Panc1 (cell line): Measurements from ENCODE around the gene MAP3K21.

Source experiments
- TCF7L2 ChIP-seq: IDR thresholded peaks from 2 replicates; pipeline ENCODE4 v1.6.1; 2011; ENCODE audit warnings: mild to moderate bottlenecking, low read depth, low read length, inconsistent platforms
- TF ChIP-seq, protein P1 (sequence below), 2 experiments: IDR thresholded peaks; 2 replicates each; pipeline ENCODE4 v1.6.1; 2011 to 2012; ENCODE audit warnings: low read depth in 2 of 2, control low read depth in 1 of 2, low read length in 1 of 2, mild to moderate bottlenecking in 1 of 2, moderate library complexity in 1 of 2; ENCODE audit not compliant: insufficient read depth in 1 of 2
- TF ChIP-seq, protein P2 (sequence below): fragments of 450-650 bp; IDR thresholded peaks from 2 replicates; pipeline ENCODE4 v1.5.1; 2017; ENCODE audit warnings: mild to moderate bottlenecking

DNA sequence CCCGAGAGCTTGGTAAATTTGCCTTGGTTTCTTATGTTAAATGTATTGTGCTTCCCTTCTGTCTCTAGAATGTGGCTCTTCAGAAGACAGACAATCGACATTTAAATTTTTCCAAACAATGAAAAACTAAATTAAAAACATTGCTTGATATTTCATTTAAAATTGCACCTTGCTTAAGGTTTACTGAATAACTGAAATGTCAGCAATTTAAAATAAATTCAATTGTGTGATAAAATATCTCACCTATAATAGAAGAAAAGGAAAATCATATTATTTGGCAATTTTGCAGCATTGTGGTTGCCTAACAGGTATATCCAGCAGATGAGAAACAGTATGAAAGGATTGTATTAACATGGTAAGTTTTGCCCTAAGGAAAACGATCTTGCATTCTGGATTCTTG, 56.5 kb downstream of the MAP3K21 start:
- TF ChIP-seq, protein P1, sequence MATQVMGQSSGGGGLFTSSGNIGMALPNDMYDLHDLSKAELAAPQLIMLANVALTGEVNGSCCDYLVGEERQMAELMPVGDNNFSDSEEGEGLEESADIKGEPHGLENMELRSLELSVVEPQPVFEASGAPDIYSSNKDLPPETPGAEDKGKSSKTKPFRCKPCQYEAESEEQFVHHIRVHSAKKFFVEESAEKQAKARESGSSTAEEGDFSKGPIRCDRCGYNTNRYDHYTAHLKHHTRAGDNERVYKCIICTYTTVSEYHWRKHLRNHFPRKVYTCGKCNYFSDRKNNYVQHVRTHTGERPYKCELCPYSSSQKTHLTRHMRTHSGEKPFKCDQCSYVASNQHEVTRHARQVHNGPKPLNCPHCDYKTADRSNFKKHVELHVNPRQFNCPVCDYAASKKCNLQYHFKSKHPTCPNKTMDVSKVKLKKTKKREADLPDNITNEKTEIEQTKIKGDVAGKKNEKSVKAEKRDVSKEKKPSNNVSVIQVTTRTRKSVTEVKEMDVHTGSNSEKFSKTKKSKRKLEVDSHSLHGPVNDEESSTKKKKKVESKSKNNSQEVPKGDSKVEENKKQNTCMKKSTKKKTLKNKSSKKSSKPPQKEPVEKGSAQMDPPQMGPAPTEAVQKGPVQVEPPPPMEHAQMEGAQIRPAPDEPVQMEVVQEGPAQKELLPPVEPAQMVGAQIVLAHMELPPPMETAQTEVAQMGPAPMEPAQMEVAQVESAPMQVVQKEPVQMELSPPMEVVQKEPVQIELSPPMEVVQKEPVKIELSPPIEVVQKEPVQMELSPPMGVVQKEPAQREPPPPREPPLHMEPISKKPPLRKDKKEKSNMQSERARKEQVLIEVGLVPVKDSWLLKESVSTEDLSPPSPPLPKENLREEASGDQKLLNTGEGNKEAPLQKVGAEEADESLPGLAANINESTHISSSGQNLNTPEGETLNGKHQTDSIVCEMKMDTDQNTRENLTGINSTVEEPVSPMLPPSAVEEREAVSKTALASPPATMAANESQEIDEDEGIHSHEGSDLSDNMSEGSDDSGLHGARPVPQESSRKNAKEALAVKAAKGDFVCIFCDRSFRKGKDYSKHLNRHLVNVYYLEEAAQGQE (IDR thresholded peaks at IDR 0.05; ENCODE audit: insufficient read depth in 1 of 2, low read depth in 2 of 2, low read length in 1 of 2) = no peak
- TF ChIP-seq, protein P2, sequence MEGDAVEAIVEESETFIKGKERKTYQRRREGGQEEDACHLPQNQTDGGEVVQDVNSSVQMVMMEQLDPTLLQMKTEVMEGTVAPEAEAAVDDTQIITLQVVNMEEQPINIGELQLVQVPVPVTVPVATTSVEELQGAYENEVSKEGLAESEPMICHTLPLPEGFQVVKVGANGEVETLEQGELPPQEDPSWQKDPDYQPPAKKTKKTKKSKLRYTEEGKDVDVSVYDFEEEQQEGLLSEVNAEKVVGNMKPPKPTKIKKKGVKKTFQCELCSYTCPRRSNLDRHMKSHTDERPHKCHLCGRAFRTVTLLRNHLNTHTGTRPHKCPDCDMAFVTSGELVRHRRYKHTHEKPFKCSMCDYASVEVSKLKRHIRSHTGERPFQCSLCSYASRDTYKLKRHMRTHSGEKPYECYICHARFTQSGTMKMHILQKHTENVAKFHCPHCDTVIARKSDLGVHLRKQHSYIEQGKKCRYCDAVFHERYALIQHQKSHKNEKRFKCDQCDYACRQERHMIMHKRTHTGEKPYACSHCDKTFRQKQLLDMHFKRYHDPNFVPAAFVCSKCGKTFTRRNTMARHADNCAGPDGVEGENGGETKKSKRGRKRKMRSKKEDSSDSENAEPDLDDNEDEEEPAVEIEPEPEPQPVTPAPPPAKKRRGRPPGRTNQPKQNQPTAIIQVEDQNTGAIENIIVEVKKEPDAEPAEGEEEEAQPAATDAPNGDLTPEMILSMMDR = no peak
- TF ChIP-seq TCF7L2 = no peak
